Measurements from ENCODE around the gene ZFP37. TPM values are rescaled to one million over a fixed set of nuclear protein-coding genes. Genes with fewer than 3 reads are reported as not detected.
"Not testable (repeated sequence)": the region's sequence is repeated elsewhere in the genome, so short reads cannot be mapped to it uniquely, and the experiment has no call there.

The ZFP37 gene
- polyA plus RNA-seq, 1 of the 3 experiments (the other 2 are of a cell fraction): 0.58 TPM

DNA sequence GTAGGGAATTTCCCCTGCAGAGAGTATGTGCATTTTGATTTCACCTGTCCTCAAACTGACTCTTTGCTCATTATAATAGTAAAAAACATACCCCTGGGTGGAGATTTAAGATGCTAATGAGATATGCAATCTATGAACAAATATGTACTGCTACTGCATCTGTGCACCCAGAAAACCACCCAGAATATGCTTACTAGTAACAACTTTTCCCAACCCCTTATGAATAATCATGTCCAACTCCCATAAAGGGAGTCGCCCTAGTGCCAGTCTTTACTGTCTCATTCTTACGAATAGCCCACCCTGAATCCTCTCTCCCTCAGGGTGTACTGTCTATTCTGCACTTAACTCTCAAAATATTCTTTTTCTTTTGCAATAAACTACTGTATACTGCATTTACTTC, 39.0 kb upstream of the ZFP37 start:
- no peaks in the 10 kb centered on the region for H3K9me2 ChIP-seq
- H3K4me3 ChIP-seq (ENCODE audit: low read depth in 2 of 2, low read length in 1 of 2): no peak overlapping the region
- H3K27me3 ChIP-seq (ENCODE audit: insufficient read depth): peaks cover 12% of the 10 kb centered on the region; the same call in 1 of the 2 replicates
- no peaks in the 10 kb centered on the region for H3K36me3 ChIP-seq (replicated peaks in 1 of 2; ENCODE audit: control insufficient read depth in 1 of 2, insufficient read depth in 2 of 2, low read length in 1 of 2)
- H3K79me2 ChIP-seq (ENCODE audit: insufficient read depth): no peaks in the 10 kb centered on the region
- no peak overlapping the region for H3K4me2 ChIP-seq
- no peak overlapping the region for H3K27ac ChIP-seq (ENCODE audit: low read depth in 2 of 2, low read length in 1 of 2)
- TF ChIP-seq USF1 (IDR thresholded peaks at IDR 0.05; ENCODE audit: borderline replicate concordance, low read depth) (no peak), TEAD4 (IDR thresholded peaks at IDR 0.05; ENCODE audit: borderline replicate concordance, insufficient read depth) (no peak), FOXJ3 (CRISPR knock-in tag; IDR thresholded peaks at IDR 0.05) (no peak), TAF1 (IDR thresholded peaks at IDR 0.05; ENCODE audit: borderline replicate concordance, low read depth, low read length) (no peak), TCF12 (IDR thresholded peaks at IDR 0.05) (no peak), MAX (IDR thresholded peaks at IDR 0.05; ENCODE audit: low read depth) (no peak), RCOR1 (IDR thresholded peaks at IDR 0.05; ENCODE audit: low read length) (no peak), JUND (IDR thresholded peaks at IDR 0.05) (no peak), GATA2 (CRISPR knock-in tag; IDR thresholded peaks at IDR 0.05) (no peak), USF2 (IDR thresholded peaks at IDR 0.05; ENCODE audit: borderline replicate concordance, low read depth, low read length) (no peak), SIN3A (IDR thresholded peaks at IDR 0.05; ENCODE audit: borderline replicate concordance, low read depth, low read length) (no peak)
- WGBS (ENCODE audit: low lambda C conversion rate): 2% methylated on average over 2 of the region's 2 CpGs
- POLR2A ChIA-PET: no interaction called here
- CTCF ChIA-PET: interaction anchor here (1.5 kb wide), 1 partner anchor 124 kb away, joined by 5 read pairs; no protein-coding TSS in a partner anchor
- no peak for DNase-seq
- H3K4me1 ChIP-seq (ENCODE audit: control insufficient read depth in 1 of 2, insufficient read depth in 2 of 2, low read depth in 1 of 2, low read length in 1 of 2): no peaks in the 10 kb centered on the region
- no peaks in the 10 kb centered on the region for H4K20me1 ChIP-seq (ENCODE audit: insufficient read depth)
- no peaks in the 10 kb centered on the region for H3K9me3 ChIP-seq
- H2AFZ ChIP-seq (ENCODE audit: low read depth): no peak overlapping the region
- H3K9ac ChIP-seq: no peak overlapping the region
- H3F3A ChIP-seq (replicated peaks; ENCODE audit: insufficient read depth): no peaks in the 10 kb centered on the region

GRCh38 chr9:113089924-113090323, 33.4 kb upstream of the ZFP37 start:
- H3K4me1 ChIP-seq (ENCODE audit: control insufficient read depth in 1 of 2, insufficient read depth in 2 of 2, low read depth in 1 of 2, low read length in 1 of 2); H3F3A ChIP-seq (replicated peaks; ENCODE audit: insufficient read depth); POLR2A ChIA-PET; H3K36me3 ChIP-seq (replicated peaks in 1 of 2; ENCODE audit: control insufficient read depth in 1 of 2, insufficient read depth in 2 of 2, low read length in 1 of 2); H3K9ac ChIP-seq; H4K20me1 ChIP-seq (ENCODE audit: insufficient read depth); H3K9me3 ChIP-seq; H3K79me2 ChIP-seq (ENCODE audit: insufficient read depth); H3K9me2 ChIP-seq; H3K4me2 ChIP-seq; DNase-seq; CTCF ChIA-PET; H3K27ac ChIP-seq (ENCODE audit: low read depth in 2 of 2, low read length in 1 of 2); H3K4me3 ChIP-seq (ENCODE audit: low read depth in 2 of 2, low read length in 1 of 2); H2AFZ ChIP-seq (ENCODE audit: low read depth): not testable (repeated sequence)
- WGBS (ENCODE audit: low lambda C conversion rate): 60% methylated on average over 15 of the region's 23 CpGs
- peaks cover 19% of the 10 kb centered on the region; the same call in 1 of the 2 replicates for H3K27me3 ChIP-seq (ENCODE audit: insufficient read depth)

- H3K9me3 ChIP-seq; H3K4me3 ChIP-seq (ENCODE audit: low read depth in 2 of 2, low read length in 1 of 2); POLR2A ChIA-PET; H4K20me1 ChIP-seq (ENCODE audit: insufficient read depth); H3K27ac ChIP-seq (ENCODE audit: low read depth in 2 of 2, low read length in 1 of 2); H3K9ac ChIP-seq; DNase-seq; H3K9me2 ChIP-seq; H3K79me2 ChIP-seq (ENCODE audit: insufficient read depth); H2AFZ ChIP-seq (ENCODE audit: low read depth); H3F3A ChIP-seq (replicated peaks; ENCODE audit: insufficient read depth); H3K4me2 ChIP-seq; H3K4me1 ChIP-seq (ENCODE audit: control insufficient read depth in 1 of 2, insufficient read depth in 2 of 2, low read depth in 1 of 2, low read length in 1 of 2); CTCF ChIA-PET; H3K36me3 ChIP-seq (replicated peaks in 1 of 2; ENCODE audit: control insufficient read depth in 1 of 2, insufficient read depth in 2 of 2, low read length in 1 of 2): not testable (repeated sequence)
- peaks cover 19% of the 10 kb centered on the region; the same call in 1 of the 2 replicates for H3K27me3 ChIP-seq (ENCODE audit: insufficient read depth)
- WGBS (ENCODE audit: low lambda C conversion rate): 10% methylated on average over 4 of the region's 25 CpGs
These were observed 32.6 kb upstream of the ZFP37 start for GRCh38 chr9:113089143-113089505.

GRCh38 chr9:113088456-113089142, 32.1 kb upstream of the ZFP37 start:
- H3K9ac ChIP-seq; POLR2A ChIA-PET; H3K79me2 ChIP-seq (ENCODE audit: insufficient read depth); H2AFZ ChIP-seq (ENCODE audit: low read depth); H3K4me2 ChIP-seq; H3K36me3 ChIP-seq (replicated peaks in 1 of 2; ENCODE audit: control insufficient read depth in 1 of 2, insufficient read depth in 2 of 2, low read length in 1 of 2); H4K20me1 ChIP-seq (ENCODE audit: insufficient read depth); H3K4me1 ChIP-seq (ENCODE audit: control insufficient read depth in 1 of 2, insufficient read depth in 2 of 2, low read depth in 1 of 2, low read length in 1 of 2); H3F3A ChIP-seq (replicated peaks; ENCODE audit: insufficient read depth); H3K4me3 ChIP-seq (ENCODE audit: low read depth in 2 of 2, low read length in 1 of 2); H3K27ac ChIP-seq (ENCODE audit: low read depth in 2 of 2, low read length in 1 of 2); CTCF ChIA-PET; H3K9me2 ChIP-seq; H3K9me3 ChIP-seq: not testable (repeated sequence)
- peaks cover 18% of the 10 kb centered on the region; the same call in 1 of the 2 replicates for H3K27me3 ChIP-seq (ENCODE audit: insufficient read depth)
- peak; percentile 35 for DNase-seq
- no CpG with 5 or more reads among the region's 30 CpGs for WGBS (ENCODE audit: low lambda C conversion rate)

Data from SK-N-SH (cell line).